DND-41 (cell line): ENCODE data around the gene CSNK1G1.

Experiments used
- ATAC-seq: fragments of 200-7000 bp; cut with Tn5 transposase; 3 replicates; pipeline ENCODE4 v1.9.1; 2021; ENCODE audit warnings: low read depth; ENCODE audit not compliant: insufficient read depth
- DNase-seq: peaks from one replicate; pipeline ENCODE4 v3.0.0-alpha.2; 2020
- H2AFZ ChIP-seq: 2 replicates; pipeline ENCODE4 v1.6.0; 2012; ENCODE audit warnings: low read depth, low read length
- H3K27ac ChIP-seq: 2 replicates; pipeline ENCODE4 v1.5.1; 2012; ENCODE audit warnings: low read length, inconsistent platforms
- H3K27me3 ChIP-seq: fragments of 200-600 bp; sonication (generic); 2 replicates; pipeline ENCODE4 v1.6.0; 2012; ENCODE audit warnings: low read length, mild to moderate bottlenecking, inconsistent platforms; ENCODE audit not compliant: insufficient read depth, poor library complexity
- H3K36me3 ChIP-seq: 2 replicates; pipeline ENCODE4 v1.5.1; 2012; ENCODE audit warnings: low read length, inconsistent platforms; ENCODE audit not compliant: insufficient read depth
- H3K4me1 ChIP-seq: 2 replicates; pipeline ENCODE4 v1.5.1; 2012; ENCODE audit warnings: mild to moderate bottlenecking, low read length; ENCODE audit not compliant: insufficient read depth
- H3K4me2 ChIP-seq: 2 replicates; pipeline ENCODE4 v1.6.0; 2012; ENCODE audit warnings: mild to moderate bottlenecking, moderate library complexity, low read length, inconsistent platforms; ENCODE audit not compliant: insufficient read depth
- H3K4me3 ChIP-seq, 2 experiments: fragments of 200-600 bp in 1 of 2; shearing (Covaris generic) in 1 of 2; 2 replicates each; pipeline ENCODE4 v1.5.1; 2012 to 2016; ENCODE audit warnings: inconsistent platforms in 2 of 2, low read length in 2 of 2, mild to moderate bottlenecking in 2 of 2, low read depth in 1 of 2, moderate library complexity in 1 of 2
- H3K79me2 ChIP-seq: 2 replicates; pipeline ENCODE4 v1.6.0; 2012; ENCODE audit warnings: low read length, inconsistent platforms; ENCODE audit not compliant: insufficient read depth
- H3K9ac ChIP-seq: 2 replicates; pipeline ENCODE4 v1.6.0; 2012; ENCODE audit warnings: low read depth, mild to moderate bottlenecking, inconsistent platforms, low read length, moderate library complexity
- H3K9me3 ChIP-seq: 2 replicates; pipeline ENCODE4 v1.5.1; 2012; ENCODE audit warnings: low read length, moderate library complexity, mild to moderate bottlenecking, inconsistent platforms; ENCODE audit not compliant: insufficient read depth, severe bottlenecking
- H4K20me1 ChIP-seq: 2 replicates; pipeline ENCODE4 v1.6.0; 2012; ENCODE audit warnings: low read length; ENCODE audit not compliant: insufficient read depth
- EZH2 ChIP-seq: IDR thresholded peaks from 3 replicates; pipeline ENCODE4 v1.6.1; 2012; ENCODE audit warnings: borderline replicate concordance, low read depth, mild to moderate bottlenecking, moderate library complexity, low read length, inconsistent platforms; ENCODE audit not compliant: severe bottlenecking
- TF ChIP-seq, protein P1 (sequence below): IDR thresholded peaks from 2 replicates; pipeline ENCODE4 v1.5.1; 2012; ENCODE audit warnings: borderline replicate concordance, low read length, moderate library complexity, mild to moderate bottlenecking; ENCODE audit not compliant: poor library complexity, severe bottlenecking; ENCODE audit errors: extremely low read depth

Gene CSNK1G1

DNA sequence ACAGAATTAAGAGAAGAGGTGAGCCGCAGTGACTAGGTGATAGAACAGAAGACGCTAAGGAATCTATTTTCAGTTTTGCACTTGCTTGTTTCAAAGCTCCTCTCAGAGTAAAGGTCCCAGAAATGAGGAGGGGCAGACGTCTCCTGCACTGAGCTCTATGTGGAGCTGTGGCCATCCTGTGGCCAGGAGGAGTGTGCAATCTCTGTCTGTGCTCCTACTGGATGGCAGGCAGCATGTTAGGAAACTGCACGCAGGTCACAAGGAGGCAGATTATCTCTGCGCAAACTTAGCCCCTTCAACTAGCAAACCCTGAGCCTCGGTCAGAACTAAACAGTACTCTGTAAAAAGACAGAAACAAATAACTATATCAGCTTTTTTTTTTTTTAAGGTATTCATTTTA is 162.0 kb downstream of the CSNK1G1 start:
- no peak overlapping the region for H3K4me3 ChIP-seq
- ATAC-seq (no peak), DNase-seq (no peak)
- H3K36me3 ChIP-seq = 0 out of 2 replicates have a peak, but pooled peaks cover 3% of the 10 kb centered on the region
- no peak for TF ChIP-seq EZH2
- TF ChIP-seq, protein P1, sequence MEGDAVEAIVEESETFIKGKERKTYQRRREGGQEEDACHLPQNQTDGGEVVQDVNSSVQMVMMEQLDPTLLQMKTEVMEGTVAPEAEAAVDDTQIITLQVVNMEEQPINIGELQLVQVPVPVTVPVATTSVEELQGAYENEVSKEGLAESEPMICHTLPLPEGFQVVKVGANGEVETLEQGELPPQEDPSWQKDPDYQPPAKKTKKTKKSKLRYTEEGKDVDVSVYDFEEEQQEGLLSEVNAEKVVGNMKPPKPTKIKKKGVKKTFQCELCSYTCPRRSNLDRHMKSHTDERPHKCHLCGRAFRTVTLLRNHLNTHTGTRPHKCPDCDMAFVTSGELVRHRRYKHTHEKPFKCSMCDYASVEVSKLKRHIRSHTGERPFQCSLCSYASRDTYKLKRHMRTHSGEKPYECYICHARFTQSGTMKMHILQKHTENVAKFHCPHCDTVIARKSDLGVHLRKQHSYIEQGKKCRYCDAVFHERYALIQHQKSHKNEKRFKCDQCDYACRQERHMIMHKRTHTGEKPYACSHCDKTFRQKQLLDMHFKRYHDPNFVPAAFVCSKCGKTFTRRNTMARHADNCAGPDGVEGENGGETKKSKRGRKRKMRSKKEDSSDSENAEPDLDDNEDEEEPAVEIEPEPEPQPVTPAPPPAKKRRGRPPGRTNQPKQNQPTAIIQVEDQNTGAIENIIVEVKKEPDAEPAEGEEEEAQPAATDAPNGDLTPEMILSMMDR = no peak
- H2AFZ ChIP-seq = no peak overlapping the region
- no peaks in the 10 kb centered on the region for H3K4me1 ChIP-seq
- H3K9me3 ChIP-seq = no peaks in the 10 kb centered on the region
- H3K9ac ChIP-seq = no peak overlapping the region
- H4K20me1 ChIP-seq = no peaks in the 10 kb centered on the region
- H3K4me2 ChIP-seq = no peak overlapping the region
- no peaks in the 10 kb centered on the region for H3K79me2 ChIP-seq
- no peak overlapping the region for H3K27ac ChIP-seq
- no peaks in the 10 kb centered on the region for H3K27me3 ChIP-seq

DNA sequence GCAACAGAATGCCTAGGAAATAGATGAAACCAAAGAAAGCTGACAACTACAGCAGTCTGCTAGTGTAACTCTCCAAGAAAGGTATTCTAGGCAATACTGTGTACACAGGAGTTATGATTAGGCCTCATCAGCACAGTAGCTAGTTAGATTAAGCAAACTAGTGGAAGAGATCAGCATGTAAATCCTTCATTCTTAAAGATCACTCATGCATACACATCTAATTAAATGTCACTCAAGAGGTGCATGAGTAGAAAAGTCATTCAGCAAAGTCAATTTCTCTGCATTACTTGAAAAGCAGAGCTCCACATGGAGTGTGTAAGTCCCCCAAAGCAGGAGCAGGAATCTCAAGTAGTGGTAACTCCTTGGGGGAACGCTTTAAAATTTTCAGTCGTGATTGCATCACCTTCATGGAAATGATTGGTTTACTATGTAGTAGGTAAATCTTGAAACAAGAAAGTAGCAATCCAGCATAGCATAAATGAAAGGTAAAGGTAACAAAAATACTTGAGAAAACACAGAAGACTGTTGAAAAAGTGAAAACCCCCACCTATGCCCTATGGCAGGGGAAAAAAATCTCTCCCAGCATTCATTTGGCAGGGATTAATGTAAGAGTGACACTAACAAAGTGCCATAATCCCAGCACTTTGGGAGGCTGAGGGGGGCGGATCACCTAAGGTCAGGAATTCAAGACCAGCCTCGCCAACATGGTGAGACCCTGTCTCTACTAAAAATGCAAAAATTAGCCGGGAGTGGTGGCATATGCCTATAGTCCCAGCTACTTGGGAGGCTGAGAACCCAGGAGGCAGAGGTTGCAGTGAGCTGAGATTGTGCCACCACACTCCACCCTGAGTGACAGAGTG is 163.8 kb downstream of the CSNK1G1 start:
- no peaks in the 10 kb centered on the region for H3K79me2 ChIP-seq
- H3K4me1 ChIP-seq = no peaks in the 10 kb centered on the region
- H3K9me3 ChIP-seq = no peaks in the 10 kb centered on the region
- DNase-seq = no peak
- H2AFZ ChIP-seq = no peak overlapping the region
- H3K36me3 ChIP-seq = peaks cover 3% of the 10 kb centered on the region; the same call in 1 of the 2 replicates
- H3K4me2 ChIP-seq = no peak overlapping the region
- no peak overlapping the region for H3K4me3 ChIP-seq
- no peak overlapping the region for H3K9ac ChIP-seq
- TF ChIP-seq, protein P1 = no peak
- TF ChIP-seq EZH2 = no peak
- no peak for ATAC-seq
- H4K20me1 ChIP-seq = no peaks in the 10 kb centered on the region
- no peak overlapping the region for H3K27ac ChIP-seq
- H3K27me3 ChIP-seq = no peaks in the 10 kb centered on the region

DNA sequence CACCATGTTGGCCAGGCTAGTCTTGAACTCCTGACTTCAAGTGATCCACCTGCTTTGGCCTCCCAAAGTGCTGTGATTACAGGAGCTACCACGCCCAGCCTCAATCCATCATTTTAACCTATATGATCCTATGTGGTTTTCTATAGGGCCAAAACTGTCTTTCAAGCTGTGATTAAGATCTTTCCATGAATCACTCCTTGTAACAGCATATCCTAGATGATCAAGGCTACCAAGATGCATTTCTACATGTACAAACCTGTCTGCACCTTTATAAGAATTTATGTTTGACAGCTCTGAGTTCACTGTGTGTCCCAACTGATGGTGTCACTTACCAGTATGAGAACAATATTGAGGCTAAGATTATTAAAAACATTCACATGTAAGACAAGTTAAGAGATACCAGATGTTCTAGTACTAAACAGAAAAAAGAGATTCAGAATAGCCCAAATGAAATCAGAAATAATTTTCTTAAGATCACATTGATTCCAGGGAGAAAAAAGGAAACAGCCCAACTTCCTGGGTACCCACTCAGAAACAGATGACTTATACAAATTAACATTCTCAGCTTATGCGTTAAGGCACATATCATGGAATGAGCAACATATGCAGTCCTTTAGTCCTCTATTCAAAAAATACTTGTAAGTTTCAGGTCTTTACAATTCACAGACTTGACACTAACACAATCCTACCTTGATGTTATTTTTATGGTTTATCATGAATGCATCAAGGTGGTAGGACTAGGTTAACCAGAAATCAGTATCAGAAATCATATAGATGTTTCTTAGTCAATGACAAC is 168.4 kb downstream of the CSNK1G1 start:
- no peak overlapping the region for H3K4me2 ChIP-seq
- no peak for DNase-seq
- H3K27ac ChIP-seq = no peak overlapping the region
- H3K36me3 ChIP-seq = peaks cover 8% of the 10 kb centered on the region; the same call in 1 of the 2 replicates
- no peak for ATAC-seq
- TF ChIP-seq, protein P1 = no peak
- TF ChIP-seq EZH2 = no peak
- no peak overlapping the region for H2AFZ ChIP-seq
- H3K4me1 ChIP-seq = no peaks in the 10 kb centered on the region
- no peaks in the 10 kb centered on the region for H4K20me1 ChIP-seq
- no peak overlapping the region for H3K4me3 ChIP-seq
- H3K9me3 ChIP-seq = no peaks in the 10 kb centered on the region
- H3K9ac ChIP-seq = no peak overlapping the region
- H3K79me2 ChIP-seq = no peaks in the 10 kb centered on the region
- no peaks in the 10 kb centered on the region for H3K27me3 ChIP-seq
